Adrenal gland (tissue), 12 donors: ENCODE data around the gene FSD2. TPM values are rescaled to one million over a fixed set of nuclear protein-coding genes. Genes with fewer than 3 reads are reported as not detected.

Experiments
- DNase-seq, 7 donors: peaks; one replicate each; pipeline ENCODE4 v3.0.0-alpha.2; 2019 to 2020
- H3K27ac ChIP-seq, 5 donors: fragments of 200-600 bp; sonication (generic) in 4 of 5; 1 replicate in 3 of 5; 2 replicates in 2 of 5; pipeline versions ENCODE4 v1.5.1 to v1.8.0; 2016 to 2020; ENCODE audit warnings: mild to moderate bottlenecking in 1 of 5
- H3K27me3 ChIP-seq: fragments of 200-600 bp; 2 replicates; pipeline ENCODE4 v1.8.0; 2021
- H3K36me3 ChIP-seq, 2 donors: fragments of 200-600 bp; replicated peaks in 1 of 2; 1 replicate in 1 of 2; 2 replicates in 1 of 2; pipeline versions ENCODE4 v1.5.1 to v1.8.0; 2018 to 2022
- H3K4me1 ChIP-seq, 2 donors: fragments of 200-600 bp; replicated peaks in 1 of 2; 1 replicate in 1 of 2; 2 replicates in 1 of 2; pipeline versions ENCODE4 v1.5.1 to v1.8.0; 2018 to 2021
- H3K4me3 ChIP-seq, 4 donors: fragments of 200-600 bp; sonication (generic) in 3 of 4; one replicate each; pipeline ENCODE4 v1.5.1; 2016 to 2018
- H3K9me3 ChIP-seq, 3 donors: fragments of 200-600 bp; sonication (generic) in 1 of 3; replicated peaks in 1 of 3; 1 replicate in 2 of 3; 2 replicates in 1 of 3; pipeline versions ENCODE4 v1.5.1 to v1.8.0; 2016 to 2021
- POLR2A ChIP-seq, 2 donors: fragments of 450-650 bp; IDR thresholded peaks; one replicate each; pipeline ENCODE4 v1.6.1; 2017; ENCODE audit warnings: antibody characterized with exemption in 2 of 2, mild to moderate bottlenecking in 2 of 2, moderate library complexity in 1 of 2
- WGBS, 4 donors: extraction: QIAGEN DNeasy Blood & Tissue Kit in 2 of 4; methylation state at CpG; one replicate each; pipeline versions ENCODE4 v1.1.5 to v1.1.7; 2013 to 2017; 5-methylcytosine and 5-hydroxymethylcytosine counted together
- intact Hi-C, 2 donors: fragments of 100-400 bp; cut with DNase I; formaldehyde crosslinking; loops; one replicate each; pipeline versions ENCODE4 v1.14.1 to v1.15.0; 2022 to 2023
- polyA plus RNA-seq, 3 donors: library from polyadenylated mRNA; stranded (reverse); fragments of 200-250 nt in 2 of 3; fragments of 350-450 nt in 1 of 3; fragmentation: Illumina TruSeq in 1 of 3; extraction: RNeasy Lipid Tissue Mini Kit (QIAGEN cat#74804) in 1 of 3; gene quantifications; one replicate each; pipeline ENCODE4 v1.2.3, GENCODE V29; 2013 to 2014
- total RNA-seq, 9 donors: library from RNA; depleted of rRNA in 4 of 9; stranded (reverse); fragments of >200 nt in 4 of 9; fragments of 120-200 nt in 1 of 9; fragmentation: NEBNext Ultra II Directional in 1 of 9; extraction: Animal tissue kit (Norgen Biotek cat#: 25700) in 1 of 9; gene quantifications; one replicate each; pipeline versions ENCODE4 v1.1.0 to v1.2.4, GENCODE V29; 2013 to 2023
- TF ChIP-seq, protein P1 (sequence below), 6 experiments: fragments of 450-650 bp in 4 of 6; fragments of 200-600 bp in 2 of 6; sonication (generic) in 1 of 6; IDR thresholded peaks; 1 replicate in 5 of 6; 2 replicates in 1 of 6; pipeline versions ENCODE4 v1.5.1 to v1.8.0; 2016 to 2021; ENCODE audit warnings: antibody characterized with exemption in 6 of 6, mild to moderate bottlenecking in 2 of 6, moderate library complexity in 1 of 6
- donor health status: healthy with polysubstance abuse.
- donor health status: Bipolar disorder and iron deficiency.
- donor health status: DM: yes; HTN: yes; CAD: no.
- donor health status: DM: no; HTN: no; CAD: no.
- donor health status: DM: no; HTN: no; CAD: no.
- donor health status: DM: yes; HTN: yes; CAD: no.

The FSD2 gene
- total and polyA plus RNA-seq, 12 donors: 0.03 to 0.06 TPM; not detected in 10

DNA sequence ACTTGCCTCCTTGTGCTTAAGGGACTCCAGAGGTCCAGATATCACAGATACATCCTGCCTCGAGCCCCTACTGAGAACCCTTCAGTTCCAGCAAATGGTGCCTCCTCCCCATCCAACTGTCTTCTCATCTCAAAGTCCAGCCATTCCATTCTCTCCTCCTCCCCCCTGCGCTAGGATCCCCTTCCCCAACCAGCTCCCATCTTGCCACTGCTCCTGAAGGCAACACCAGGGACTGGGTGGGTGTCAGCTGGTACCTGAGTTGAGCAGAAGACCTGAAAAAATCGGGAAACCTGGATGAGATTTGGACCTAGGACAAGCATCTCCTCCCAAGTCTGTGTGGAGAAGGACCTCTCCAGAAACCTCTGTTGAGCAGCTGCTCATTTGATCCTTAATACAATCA is 93.8 kb downstream of the FSD2 start:
- Histone ChIP-seq H3K27me3 (no peaks in the 10 kb centered on the region), H3K4me3 (no peak overlapping the region), H3K27ac (no peak overlapping the region), H3K4me1 (peaks cover 4 to 6% of the 10 kb centered on the region in 2 donors), H3K36me3 (no peaks in the 10 kb centered on the region), H3K9me3 (no peaks in the 10 kb centered on the region)
- DNase-seq: peak in 1 of 7 donors; percentile 30
- intact Hi-C loops: no loop called here
- WGBS, 4 donors: 54 to 82% (median 67%) methylated on average over 3 of the region's 3 CpGs
- TF ChIP-seq, protein P1, sequence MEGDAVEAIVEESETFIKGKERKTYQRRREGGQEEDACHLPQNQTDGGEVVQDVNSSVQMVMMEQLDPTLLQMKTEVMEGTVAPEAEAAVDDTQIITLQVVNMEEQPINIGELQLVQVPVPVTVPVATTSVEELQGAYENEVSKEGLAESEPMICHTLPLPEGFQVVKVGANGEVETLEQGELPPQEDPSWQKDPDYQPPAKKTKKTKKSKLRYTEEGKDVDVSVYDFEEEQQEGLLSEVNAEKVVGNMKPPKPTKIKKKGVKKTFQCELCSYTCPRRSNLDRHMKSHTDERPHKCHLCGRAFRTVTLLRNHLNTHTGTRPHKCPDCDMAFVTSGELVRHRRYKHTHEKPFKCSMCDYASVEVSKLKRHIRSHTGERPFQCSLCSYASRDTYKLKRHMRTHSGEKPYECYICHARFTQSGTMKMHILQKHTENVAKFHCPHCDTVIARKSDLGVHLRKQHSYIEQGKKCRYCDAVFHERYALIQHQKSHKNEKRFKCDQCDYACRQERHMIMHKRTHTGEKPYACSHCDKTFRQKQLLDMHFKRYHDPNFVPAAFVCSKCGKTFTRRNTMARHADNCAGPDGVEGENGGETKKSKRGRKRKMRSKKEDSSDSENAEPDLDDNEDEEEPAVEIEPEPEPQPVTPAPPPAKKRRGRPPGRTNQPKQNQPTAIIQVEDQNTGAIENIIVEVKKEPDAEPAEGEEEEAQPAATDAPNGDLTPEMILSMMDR (IDR thresholded peaks at IDR 0.05): no peak
- TF ChIP-seq POLR2A (IDR thresholded peaks at IDR 0.05): no peak

GRCh38 chr15:82710926-82711490 is 94.9 kb downstream of the FSD2 start:
- Histone ChIP-seq H3K4me1 (peaks cover 4 to 6% of the 10 kb centered on the region in 2 donors), H3K4me3 (no peak overlapping the region), H3K36me3 (no peaks in the 10 kb centered on the region), H3K27ac (no peak overlapping the region), H3K27me3 (no peaks in the 10 kb centered on the region), H3K9me3 (no peaks in the 10 kb centered on the region)
- intact Hi-C loops: no loop called here
- WGBS, 4 donors: 95 to 96% (median 95%) methylated on average over 18 to 26 of the region's 26 CpGs
- DNase-seq: peak in 1 of 7 donors; percentile 44
- TF ChIP-seq, protein P1 (IDR thresholded peaks at IDR 0.05): no peak
- no peak for TF ChIP-seq POLR2A (IDR thresholded peaks at IDR 0.05)

- TF ChIP-seq, protein P1 (IDR thresholded peaks at IDR 0.05): no peak
- no peak for TF ChIP-seq POLR2A (IDR thresholded peaks at IDR 0.05)
- Histone ChIP-seq H3K27ac (peak overlapping the region in 2 of 5 donors; percentile 64), H3K27me3 (no peaks in the 10 kb centered on the region), H3K9me3 (no peaks in the 10 kb centered on the region), H3K36me3 (no peaks in the 10 kb centered on the region), H3K4me1 (peaks cover 4 to 6% of the 10 kb centered on the region in 2 donors), H3K4me3 (peak overlapping the region in 3 of 4 donors; percentile 39 to 83 (median 79))
- no peak for DNase-seq
- 9 to 17% (median 13%) methylated on average over 8 to 14 of the region's 14 CpGs for WGBS, 4 donors
- intact Hi-C loops: no loop called here
These were observed 95.7 kb downstream of the FSD2 start for GRCh38 chr15:82710208-82710555.

GRCh38 chr15:82709421-82710207 is 96.3 kb downstream of the FSD2 start, which contains the start of gene AP3B2:
Gene AP3B2 (minus strand): TSS chr15:82709875. CDS start chr15:82709706, 169 bp downstream.
- WGBS, 4 donors: 1 to 4% (median 1%) methylated on average over 15 to 95 of the region's 95 CpGs; no CpG with 5 or more reads in 1 of the 4 donors
- intact Hi-C loops: loop anchor here in 1 of 2 donors (10.0 kb wide), 1 partner anchor 165 kb away; the partner anchor contains the start of gene RPS17
- TF ChIP-seq, protein P1 (IDR thresholded peaks at IDR 0.05): no peak
- peak in 1 of 2 donors; percentile 53 for TF ChIP-seq POLR2A (IDR thresholded peaks at IDR 0.05)
- DNase-seq: peak; percentile 61 to 80 (median 73)
- Histone ChIP-seq H3K4me3 (peak within 1 kb of the TSS; percentile 39 to 83 (median 68)), H3K4me1 (peaks cover 4 to 6% of the 10 kb centered on the region in 2 donors), H3K36me3 (no peaks in the 10 kb centered on the region), H3K9me3 (no peaks in the 10 kb centered on the region), H3K27me3 (no peaks in the 10 kb centered on the region), H3K27ac (peak within 1 kb of the TSS in 3 of 5 donors; percentile 20 to 64 (median 64))
